Astrocyte (in vitro differentiated cells and primary cell): ENCODE results near the gene KLHDC10.

Experiments
- EZH2 ChIP-seq: IDR thresholded peaks from 2 replicates; pipeline ENCODE4 v1.6.1; 2012; ENCODE audit warnings: mild to moderate bottlenecking, low read length, inconsistent platforms; ENCODE audit not compliant: insufficient read depth
- TF ChIP-seq, protein P1 (sequence below): IDR thresholded peaks from 2 replicates; pipeline ENCODE4 v1.5.1; 2011; ENCODE audit warnings: low read depth, mild to moderate bottlenecking, inconsistent platforms, low read length, moderate library complexity; ENCODE audit not compliant: insufficient read depth

DNA sequence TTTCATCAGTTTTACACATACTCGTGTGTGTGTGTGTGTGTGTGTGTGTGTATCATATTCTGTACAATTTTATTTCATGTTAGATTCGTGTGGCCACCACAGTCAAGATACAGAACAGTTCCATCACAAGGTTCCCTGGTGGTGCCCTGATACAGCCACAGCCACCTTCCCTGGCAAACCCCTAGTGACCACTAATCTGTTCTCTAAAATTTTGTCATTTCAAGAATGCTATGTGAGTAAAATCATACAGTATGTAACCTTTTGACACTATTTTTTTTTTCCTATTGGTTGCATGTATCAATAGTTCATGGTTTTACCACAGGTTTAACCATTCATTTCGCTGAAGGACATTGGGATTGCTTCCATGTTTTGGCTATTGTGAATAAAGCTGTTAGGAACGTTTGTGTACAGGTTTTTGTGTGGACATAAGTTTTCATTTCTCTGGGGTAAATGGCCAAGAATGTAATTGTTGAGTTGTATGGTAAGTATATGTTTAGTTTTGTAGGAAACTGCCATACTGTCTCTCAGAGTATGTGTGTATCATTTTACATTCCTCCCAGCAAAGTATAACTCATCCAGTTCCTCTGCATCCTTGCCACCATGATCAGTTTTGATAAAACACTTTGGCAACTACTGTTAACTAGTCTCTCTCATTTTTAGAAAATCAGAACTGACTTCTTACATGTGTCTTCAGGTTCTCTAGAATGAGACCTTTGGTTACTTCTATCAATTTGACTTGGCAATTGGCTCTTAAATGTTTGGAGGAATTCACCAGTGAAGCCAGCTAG lies 20.6 kb downstream of the KLHDC10 start:
- TF ChIP-seq, protein P1, sequence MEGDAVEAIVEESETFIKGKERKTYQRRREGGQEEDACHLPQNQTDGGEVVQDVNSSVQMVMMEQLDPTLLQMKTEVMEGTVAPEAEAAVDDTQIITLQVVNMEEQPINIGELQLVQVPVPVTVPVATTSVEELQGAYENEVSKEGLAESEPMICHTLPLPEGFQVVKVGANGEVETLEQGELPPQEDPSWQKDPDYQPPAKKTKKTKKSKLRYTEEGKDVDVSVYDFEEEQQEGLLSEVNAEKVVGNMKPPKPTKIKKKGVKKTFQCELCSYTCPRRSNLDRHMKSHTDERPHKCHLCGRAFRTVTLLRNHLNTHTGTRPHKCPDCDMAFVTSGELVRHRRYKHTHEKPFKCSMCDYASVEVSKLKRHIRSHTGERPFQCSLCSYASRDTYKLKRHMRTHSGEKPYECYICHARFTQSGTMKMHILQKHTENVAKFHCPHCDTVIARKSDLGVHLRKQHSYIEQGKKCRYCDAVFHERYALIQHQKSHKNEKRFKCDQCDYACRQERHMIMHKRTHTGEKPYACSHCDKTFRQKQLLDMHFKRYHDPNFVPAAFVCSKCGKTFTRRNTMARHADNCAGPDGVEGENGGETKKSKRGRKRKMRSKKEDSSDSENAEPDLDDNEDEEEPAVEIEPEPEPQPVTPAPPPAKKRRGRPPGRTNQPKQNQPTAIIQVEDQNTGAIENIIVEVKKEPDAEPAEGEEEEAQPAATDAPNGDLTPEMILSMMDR, result no peak
- no peak for TF ChIP-seq EZH2
